ENCODE results near the gene MKS1.
A peak's percentile ranks its signal among the peaks of the same experiment; 100 is the strongest.

The MKS1 gene

DNA sequence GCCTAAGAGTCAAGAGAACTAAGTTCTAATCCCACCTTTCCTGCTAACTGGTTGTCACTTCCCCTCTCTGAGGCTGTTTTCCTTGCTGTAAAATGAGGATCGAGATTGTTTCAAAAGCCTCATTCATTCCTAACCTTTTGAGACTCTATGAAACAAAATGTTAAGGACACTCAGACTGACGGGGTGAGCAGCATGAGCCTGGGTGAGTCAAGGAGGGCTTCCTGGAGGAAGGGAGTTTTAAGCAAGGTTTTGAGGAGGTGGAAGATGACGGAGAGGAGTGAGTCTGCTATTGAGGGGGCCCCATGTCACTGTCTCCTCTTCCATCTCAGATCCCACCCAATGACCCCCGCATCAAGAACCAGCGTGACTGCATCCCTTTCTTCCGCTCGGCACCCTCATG, 22.4 kb downstream of the MKS1 start:
- no peak for DNase-seq

DNA sequence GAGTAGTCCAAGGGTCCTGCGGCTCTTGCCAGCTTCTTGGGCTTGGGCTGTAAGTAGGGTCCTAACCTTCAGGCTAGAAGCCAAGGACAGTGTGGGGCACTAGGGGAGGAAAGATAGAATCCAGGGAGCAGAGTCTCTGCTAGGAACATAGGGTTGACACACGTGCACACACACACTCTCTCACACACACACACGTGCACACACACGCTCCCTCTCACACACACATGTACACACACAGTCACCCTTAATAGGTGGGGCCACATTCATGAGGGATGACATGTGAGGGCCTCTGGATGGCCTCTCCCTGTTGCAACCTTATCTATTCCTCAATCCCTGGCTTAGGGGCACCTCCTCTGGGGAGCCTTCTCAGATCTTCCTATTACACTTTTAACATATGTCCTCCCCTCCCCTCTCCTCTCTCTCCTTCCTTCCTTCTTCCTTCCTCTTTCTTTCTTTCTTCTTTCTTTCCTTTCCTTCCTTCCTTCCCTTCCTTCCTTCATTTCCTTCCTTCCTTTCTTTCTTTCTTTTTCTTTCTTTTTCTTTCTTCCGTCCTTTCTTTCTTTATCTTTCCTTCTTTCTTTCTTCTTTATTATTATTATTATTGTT, 23.4 kb downstream of the MKS1 start:
- no peak for DNase-seq

DNA sequence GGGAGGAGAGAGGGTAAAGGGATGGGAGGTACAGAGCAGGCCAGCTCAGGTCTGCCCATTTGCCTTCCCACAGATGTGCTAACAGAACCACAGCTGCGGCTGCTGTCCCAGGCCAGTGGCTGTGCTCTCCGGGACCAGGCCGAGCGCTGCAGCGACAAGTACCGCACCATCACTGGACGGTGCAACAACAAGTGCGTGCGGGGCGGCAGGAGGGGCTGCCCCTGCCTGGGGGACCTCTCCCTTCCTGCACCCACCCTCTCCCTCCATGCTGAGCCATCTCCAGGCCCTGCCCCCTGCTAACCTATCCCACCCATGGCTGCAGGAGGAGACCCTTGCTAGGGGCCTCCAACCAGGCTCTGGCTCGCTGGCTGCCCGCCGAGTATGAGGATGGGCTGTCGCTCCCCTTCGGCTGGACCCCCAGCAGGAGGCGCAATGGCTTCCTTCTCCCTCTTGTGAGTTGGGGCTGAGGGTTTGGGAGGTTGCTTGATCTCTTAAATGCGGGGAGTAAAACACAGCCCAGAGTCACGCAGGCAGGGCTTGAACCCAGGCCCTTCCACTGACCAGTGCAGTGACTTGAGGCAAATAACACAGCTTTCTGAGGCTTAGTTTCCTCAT, 25.3 kb downstream of the MKS1 start:
- DNase-seq = no peak

DNA sequence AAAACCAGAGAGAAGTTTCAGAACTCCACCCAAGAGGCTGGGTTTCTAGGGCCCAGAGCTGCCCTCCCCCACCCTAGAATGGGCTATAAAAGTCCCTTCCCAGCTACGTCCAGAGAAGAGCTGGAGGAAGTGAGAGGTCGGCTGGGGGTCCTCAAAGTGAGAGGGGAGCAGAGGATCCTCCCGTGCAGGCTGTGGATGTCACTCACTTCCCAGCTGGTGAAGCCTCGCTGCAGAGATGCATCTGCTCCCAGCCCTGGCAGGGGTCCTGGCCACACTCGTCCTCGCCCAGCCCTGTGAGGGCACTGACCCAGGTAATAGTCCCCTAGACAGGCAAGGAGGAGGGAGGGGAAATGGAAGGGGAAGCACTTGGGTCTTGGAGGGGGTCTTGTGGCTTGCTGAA, 26.4 kb downstream of the MKS1 start, which contains the start of gene EPX:
Gene EPX, plus strand, starts transcription at position 115 of the 400 bp plus-strand sequence. Its CDS starts 121 bp downstream, at position 236.
- DNase-seq = no peak

DNA sequence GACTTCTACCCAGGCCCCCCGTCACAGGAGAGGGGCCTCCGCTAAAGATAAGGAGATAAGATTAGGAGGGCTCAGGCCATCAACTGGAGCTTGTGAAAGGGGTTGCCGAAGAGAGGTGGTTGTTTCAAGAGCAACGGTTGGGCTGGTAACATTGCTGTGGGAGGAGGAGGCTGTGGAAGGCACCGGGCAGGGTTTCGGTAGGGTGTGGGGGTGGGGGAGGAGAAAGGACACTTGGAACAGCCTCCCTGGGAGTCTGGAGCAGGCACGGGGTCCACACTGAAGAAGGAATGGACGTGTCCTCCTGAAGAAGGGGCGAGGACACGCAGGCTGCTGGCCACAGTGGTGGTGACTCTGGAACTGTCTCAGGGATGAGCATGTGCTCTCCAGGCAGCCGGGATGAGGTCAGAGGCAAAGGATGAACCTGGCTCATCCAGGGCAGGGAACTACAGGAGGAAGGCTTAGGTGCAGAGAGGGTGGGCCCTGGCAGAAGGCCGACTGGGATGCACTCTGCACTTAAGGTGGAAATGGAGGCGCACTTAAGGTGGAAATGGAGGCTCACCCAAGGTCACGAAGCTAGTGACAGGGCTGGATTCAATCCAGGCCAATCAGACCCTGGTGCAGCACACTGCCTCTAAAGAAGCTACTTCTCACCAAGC, 27.7 kb downstream of the MKS1 start:
- no peak for DNase-seq

DNA sequence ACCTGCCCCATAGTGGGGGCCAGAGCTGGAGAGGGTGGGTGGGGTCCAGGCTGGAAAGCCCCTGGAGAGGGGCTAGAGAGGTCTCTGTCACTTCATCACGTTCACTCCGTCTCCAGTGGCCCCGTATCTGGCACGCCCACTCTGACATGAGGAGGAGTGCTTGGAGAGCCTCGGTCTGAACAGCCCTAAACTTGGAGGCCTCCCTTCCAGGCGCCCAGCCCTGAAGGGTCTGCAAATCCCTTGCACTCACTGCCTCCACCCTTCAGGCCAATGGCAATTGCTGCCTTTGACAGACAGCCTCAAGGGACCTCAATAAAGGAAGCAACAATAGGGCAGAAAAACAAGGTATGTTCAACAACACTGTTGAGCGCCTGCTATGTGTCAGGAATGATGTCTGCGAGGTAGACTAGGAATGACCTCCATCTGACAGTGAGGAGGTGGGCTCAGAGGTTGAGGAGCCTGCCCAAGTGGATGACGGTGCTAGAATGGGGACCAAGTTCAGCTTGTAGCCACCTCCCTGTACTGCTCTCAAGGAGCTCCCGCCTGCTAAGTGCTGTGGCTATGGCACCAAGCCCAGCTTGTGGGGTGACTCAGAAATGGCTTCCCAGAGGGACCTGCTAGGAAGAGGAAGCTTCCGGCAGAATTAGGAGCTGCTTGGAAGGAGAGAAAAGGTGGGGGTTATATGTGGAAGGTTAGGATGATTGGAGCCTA, 29.5 kb downstream of the MKS1 start:
- peak; percentile 85 for DNase-seq

DNA sequence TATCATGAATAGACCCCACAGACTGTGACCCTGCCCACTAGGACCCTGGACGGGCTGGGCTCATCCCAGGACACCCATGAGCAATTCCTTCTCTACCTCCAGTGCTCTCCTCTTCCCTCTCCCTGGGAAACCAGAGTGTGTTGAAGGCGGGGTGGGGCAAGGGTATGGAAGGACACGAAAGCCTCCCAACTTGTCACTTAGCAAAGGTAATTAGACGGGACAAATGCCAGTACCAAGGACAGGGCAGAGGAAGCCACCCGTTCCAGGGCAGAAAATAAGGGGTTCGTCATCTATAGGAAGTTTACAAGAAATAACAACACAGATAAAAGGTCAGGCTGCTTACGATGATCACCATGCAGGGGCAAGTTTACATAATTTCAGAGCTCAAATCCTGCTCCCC, 31.4 kb downstream of the MKS1 start:
- no peak for DNase-seq

DNA sequence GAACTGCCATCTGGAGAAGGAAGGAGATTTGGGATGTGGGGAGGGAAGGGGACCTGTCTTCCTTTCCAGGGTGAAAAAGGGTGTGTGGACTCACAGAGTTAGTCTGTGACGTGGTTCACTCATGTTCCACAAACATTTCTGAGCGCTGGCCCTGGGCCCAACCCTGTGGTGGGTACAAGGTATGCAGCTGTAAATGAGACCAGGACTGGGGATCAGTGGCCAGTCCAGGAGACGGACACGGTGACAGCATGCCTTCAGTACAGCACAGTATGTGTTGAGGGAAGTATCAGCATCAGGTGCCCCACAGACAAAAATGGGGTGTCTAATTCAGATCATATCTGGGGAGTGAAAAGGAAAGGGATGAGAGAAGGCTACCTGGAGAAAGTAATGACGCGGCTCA, 32.0 kb downstream of the MKS1 start:
- no peak for DNase-seq

DNA sequence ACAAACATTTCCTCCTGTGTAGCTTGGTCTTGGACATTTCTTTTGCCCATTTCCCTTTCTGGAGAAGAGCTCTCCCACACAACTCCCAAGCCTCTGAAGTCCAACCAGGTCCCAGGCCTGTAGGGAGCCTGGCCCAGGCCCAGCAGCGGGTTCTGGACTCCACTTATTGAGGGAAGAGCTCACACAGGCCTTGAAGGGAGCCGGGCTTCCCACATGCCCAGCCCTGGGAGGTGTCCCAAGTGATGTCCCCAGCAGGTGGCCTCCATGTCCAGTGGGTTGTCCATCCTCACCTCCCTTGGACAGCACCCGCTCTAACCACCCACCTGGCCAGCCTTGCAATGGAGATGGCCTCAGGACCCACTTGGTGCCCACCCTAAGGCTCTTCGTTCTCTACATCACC, 32.5 kb downstream of the MKS1 start:
- no peak for DNase-seq

DNA sequence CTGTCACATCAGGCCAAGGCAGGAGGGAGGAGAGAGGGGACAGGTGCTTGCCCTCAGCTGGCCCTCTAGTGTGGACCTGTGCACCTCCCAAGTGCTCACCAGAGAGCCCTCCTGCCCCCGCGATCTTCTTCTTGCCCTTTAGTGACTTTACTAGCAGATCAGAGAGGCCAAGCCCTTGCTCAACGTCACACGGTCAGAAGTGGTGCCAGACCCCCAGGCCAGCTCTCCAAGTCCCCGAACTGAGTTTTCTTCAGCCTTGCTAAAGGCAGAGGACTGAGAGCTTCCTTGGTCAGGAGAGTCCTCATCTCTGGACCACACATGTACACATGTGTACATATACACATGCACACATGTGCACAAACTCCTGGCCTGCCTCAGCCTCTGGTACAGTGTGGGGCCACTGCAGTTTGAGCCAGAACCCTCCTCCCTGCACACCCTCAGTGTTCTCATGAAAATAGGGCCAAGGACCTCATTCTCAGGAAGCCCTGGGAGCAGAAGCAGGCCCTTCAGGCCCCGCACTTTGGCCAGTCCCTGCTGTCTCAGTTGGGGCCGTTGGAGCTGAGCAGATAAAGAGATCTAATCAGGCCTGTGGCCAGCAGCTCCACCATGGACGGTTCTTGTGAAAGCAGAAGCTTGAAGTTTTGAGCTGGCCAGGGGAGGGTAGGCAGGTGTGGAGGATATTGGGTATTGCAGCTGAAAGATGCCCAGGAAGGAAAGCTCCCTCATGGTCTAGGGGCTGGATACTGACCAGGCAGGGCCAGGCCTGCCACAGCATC, 33.9 kb downstream of the MKS1 start:
- no peak for DNase-seq

DNA sequence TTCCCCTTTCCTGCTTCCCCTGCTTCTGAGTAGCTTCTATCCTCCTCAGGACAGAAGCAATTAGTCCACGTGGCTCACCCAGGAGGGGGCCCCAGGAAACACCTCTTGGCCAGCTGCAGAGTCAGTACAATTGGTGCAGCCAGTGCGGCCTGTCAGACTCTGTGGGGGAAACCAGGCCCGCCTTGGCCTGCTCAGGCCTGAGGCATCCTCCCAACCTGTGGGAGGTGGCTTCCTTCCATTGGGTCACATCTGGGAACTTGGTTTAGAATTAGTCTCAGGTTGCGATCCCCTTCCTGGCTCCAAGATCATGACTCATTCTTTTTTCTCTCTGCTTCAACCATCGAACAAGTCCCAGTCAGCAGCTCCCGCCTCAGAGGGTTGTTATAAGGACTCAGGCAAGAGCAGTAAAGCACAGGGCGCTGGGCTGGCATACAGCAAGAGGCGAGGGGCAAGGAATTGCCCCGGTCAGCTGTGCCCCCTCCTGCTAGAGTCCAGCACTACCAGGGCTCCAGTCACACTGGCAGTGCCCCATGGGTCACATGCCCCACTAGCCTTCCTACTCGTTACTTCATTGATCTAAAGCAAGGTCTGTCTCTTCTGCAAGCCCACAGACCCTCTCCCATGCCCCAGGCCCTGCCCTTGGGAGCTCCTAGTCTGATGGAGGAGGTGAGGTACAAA, 34.6 kb downstream of the MKS1 start:
- peak; percentile 67 for DNase-seq

DNA sequence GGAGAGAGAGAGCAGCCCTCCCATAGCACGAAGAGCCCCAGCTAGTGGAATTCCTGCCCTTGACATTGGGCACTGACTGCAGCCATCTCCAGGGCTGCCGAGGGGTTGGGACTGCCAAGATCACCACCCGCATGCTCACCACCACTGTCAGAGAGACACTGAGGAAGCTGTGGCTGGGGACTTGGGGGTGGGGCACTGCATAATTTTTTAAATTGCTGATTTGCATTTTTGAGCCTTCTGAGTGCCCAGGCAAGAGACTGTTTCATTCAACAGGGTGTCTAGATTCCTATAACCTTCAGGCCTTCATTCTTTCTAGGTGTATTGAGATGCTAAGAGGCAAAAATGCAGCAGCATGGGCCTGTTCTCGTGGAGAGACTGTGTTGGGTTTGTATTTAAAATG, 35.5 kb downstream of the MKS1 start:
- DNase-seq = no peak

DNA sequence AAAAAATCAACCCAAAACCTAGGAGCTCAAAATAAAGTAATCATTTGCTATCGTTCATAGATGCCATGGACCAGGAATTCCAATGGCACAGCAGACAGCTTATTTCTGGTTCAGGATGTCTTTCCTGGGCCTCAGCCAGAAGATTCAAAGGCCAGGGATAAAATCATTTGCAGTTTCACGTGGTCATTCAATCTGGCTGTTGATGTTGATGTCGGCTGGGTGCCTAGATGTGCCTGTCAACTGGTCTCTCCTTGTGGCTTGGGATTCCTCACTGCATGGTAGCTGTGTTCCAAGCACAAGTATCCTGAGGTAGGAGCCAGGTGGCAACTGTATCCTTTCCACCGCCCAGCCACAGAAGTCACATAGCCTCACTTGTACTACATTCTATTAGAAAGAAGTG, 37.3 kb downstream of the MKS1 start:
- DNase-seq = no peak

DNA sequence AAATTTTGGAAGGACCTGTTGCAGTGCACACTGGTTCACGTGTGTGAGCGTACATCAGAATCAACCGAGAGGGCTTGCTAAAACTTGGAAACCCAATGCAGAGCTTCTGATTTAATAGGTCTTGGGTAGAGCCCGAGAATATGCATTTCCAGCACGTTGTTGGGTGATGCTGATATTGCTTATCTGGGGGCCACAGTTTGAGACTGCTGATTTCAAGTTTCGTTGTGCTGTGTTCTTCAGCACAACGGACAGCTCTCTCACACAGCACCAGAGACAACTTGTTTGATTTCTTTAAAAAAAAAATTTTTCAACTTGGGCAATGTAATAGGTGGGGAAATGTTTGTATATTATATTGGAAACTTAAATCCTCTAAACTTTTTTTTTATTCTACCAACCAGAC, 42.9 kb downstream of the MKS1 start:
- no peak for DNase-seq

DNA sequence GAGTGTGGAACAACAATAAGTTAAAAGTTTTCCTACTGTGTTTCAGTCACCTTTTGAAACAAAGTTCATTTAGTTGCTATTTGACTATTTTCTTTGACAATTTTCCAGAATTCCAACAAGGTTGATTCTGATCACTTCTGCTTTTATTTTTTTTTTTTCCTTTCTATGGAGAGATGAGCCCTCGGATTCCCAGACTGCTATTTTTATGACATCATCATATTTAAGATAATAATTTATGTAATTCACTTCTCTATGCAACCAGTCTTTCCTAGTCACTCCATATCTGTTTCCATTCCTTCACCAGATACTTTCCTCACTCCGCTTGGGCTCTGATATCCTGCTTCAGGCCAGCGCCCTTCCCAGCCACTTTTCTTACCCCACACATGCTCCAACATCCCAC, 44.2 kb downstream of the MKS1 start:
- DNase-seq = no peak

DNA sequence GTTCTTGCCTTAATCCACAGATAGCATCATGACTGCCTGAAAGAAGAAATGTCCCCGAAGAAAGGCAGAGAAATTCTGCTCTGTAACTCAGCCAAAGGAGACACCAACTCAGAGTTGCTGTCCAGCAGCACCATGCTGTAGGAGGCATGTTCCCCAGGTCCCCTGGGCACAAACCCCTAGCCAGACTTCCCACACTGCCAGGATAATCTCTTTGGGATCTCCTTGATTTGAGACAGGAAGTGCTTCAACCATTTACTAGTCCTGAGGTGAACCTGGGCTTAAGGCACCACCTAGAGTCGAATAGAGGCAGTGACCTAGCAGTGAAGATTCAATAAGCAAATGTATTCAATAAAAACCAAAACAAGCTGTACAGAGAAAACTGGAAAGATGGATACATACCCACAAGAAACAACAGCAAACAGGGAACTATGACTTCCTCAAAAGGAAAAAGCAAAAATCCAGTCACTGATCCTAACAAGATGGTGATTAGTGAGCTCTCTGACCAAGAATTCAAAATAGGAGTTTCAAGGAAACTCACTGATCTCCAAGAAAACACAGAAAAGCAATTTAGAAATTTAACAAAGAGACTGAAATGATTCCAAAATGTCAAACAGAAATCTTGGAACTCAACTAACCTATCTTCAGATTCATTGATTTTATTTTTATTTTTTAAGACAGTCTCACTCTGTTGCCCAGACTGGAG, 46.5 kb downstream of the MKS1 start:
- DNase-seq = peak; percentile 10

DNA sequence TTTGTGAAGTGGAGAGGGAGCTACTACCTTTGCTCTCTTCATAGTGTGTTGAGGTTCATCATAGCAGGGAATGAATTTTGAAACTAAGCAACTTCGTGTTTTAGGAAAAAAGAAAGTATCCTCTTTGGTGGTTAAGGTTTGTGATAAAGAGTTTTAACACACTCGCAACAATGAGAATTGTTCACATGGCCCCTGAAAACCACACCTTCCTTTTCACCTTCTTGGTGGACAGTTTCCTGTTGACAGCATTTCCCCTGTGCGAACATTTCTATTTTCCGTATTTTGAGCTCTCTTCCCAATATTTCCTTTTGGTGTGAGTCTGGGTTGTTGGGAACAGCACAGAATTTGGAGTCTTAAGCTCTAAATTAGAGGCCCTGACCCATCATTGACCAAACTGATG, 48.4 kb downstream of the MKS1 start:
- no peak for DNase-seq

DNA sequence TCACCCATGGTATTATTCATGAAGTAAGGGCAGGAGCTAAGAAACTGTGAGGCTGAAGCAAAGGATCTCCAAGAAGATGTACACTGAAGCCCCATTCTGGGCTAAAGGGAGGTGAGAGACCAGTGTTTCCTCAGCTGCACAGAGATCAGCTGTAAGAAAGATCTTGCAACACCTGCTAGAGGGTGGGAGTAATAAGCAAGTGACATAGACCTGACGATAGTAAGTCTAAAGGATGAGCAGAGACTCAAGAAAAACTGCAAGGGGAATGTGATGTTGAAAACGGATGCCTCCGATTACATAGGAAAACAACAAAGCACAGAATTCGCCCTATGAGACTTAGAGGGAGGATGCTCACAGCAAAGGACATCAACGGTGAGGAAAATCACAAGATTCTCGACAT, 52.4 kb downstream of the MKS1 start, which contains the start of gene OR4D2:
Gene OR4D2, plus strand, starts transcription at position 301 of the 400 bp plus-strand sequence. CDS start 2,674 bp downstream, outside the sequence.
- no peak for DNase-seq

DNA sequence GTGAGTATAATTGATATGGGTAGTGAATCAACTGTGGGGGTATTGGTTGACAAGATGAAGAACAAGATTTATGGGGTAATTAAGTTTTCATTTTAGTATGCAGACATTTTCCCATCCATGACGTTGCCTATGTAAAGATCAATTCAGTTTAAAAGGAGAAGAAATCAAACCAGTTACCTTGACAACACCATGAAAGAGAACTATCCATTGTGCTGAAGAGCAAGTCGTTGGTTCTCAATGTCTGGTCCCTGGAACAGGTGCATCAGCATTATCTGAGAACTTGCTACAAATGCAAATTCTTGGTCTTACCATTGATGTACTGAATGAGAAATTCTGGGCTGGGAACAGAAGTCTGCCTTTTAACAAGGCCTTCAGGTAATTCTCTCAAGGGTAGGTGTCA, 53.1 kb downstream of the MKS1 start:
- DNase-seq = no peak

DNA sequence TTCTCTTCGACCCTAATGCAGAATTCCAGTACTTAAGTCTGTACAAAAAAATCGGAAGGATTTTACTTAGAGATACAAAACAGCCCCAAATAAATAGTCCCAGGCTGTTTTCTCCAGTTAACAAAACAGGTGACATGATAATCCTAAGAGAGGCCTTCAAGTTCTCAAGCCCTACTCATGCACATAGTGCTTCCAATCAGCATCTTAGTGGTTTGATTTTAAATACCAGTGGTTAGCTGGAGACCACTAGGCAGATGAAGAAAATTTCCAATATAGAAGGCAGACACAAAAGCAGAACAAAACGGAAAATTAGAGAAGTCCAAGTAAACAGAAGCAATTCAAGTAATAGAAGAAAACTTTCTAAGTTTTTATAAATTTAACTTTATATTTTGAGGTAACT, 57.5 kb downstream of the MKS1 start:
- DNase-seq = no peak

DNA sequence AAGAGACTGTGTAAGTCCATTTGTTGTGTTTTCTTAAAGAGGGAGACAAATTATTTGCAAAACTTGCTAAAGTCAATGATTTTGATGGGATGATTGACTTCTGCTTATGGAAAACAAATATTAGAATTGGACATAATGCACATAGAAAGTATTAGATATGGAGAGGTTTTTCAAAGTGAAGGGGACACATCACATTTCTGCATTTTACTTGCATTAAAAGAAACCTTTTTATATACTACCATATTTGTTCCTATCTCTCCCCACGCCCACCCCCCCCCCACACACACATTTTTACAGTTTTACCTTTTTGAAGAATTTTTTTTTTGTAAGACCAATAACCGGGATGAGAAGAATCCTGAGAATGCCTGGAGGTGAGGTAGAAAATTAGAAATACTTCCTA, 60.9 kb downstream of the MKS1 start:
- no peak for DNase-seq

Measured in fibroblast of skin of right quadriceps (primary cell).